Measurements from ENCODE around the gene C10orf90.
"Not testable (repeated sequence)": the region's sequence is repeated elsewhere in the genome, so short reads cannot be mapped to it uniquely, and the experiment has no call there.

C10orf90 gene

DNA sequence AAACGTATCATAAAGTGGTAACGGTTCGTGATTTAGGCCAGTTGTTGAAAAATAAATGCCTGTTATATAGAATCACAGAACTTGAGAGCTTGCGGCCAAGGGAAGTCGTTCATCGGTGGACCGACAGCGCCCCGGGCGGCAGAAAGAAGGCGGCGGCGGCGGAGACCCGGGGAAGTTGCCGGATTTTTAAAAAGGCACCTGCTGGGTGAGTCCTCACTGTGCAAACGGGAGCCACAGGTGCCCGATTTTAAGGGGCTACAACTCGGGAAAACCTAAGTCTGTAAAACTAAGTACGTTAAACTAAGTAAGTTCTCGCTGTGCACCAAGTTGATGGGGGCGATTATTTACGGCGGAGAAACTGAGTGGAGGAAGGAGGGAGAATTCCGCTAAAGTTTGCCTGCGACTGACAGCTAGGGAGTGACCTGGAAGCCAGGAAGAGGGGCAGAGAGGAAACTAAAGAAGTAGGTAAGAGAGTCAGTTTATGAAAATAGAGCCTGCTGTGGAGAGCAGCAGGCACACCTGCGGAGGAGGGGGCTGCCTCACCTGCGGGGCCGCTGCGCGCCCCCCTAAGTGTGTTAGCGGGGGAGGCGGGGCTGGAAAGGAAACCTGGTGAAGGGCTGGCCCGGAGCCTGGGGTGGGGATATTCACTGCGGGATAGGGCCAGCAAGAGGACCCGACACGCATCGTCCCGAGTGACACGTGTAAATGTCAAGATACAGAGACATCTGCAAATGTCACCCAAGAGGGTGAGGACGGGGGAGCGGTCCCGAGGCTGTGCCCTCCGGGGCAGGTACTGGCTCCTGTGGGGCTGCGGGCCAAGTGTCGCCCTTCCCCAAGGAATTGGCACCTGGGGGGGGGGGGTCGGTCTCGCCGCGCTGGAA lies 283.2 kb downstream of the C10orf90 start:
- no peak for DNase-seq

DNA sequence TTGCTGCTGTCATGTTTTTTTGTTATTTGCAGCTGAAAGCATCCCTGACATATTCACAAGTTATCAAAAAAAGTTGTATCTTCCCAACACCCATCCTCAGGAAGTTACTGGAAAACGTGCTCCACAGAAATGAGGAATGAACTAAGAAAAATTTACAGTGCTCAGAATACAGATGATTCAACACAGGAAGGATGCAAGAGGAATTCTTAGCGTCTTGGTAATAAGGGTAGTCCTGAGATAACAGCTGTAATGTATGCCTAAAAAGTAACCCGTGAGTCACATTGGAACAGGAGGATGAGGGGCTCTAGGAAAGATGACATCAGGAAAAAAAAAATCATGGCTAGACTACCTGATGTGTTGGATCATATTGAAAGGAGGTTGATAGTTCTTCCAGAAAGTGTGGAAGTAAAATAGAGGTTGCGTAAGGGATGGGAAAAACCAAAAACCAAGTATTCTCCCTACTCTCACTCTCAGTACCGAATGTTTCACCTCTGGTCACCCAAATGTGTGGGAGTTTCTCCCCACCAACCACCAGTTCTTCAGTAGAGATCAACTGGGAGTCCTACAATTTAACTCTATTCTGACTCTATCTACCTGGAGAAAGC lies 286.1 kb downstream of the C10orf90 start:
- DNase-seq = no peak

DNA sequence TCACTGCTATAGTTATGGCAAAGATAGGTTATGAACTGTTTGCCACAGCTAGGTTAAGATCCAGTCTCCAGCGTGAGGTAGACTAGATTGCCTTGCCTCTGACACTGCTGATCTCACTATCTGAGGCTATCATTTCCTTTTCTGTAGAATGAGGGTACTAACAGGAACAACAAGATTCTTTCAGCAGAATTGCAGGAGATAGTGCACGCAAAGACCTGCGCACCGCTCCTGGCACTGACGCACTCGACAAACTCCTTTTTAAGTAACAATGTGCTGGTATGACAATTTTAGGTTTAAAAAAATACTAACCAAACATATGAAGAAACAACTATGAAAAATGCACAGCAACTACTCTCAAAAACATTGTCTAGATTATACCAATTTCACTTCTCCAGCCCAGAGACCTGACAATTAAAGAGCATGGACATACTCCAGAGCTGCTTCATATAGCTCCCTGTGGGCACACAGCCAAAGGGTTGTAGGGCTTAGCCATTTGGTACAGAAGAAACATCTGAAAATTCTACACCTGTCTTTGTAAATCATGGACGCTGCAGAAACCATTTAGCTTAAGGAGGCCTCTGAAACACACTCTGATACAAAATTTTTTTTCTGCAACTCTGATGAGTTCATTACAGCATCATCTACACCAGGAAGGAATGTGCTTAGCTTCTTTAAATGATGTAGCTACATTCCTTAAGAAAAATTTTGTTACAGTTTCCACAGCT lies 290.0 kb downstream of the C10orf90 start:
- DNase-seq = no peak

DNA sequence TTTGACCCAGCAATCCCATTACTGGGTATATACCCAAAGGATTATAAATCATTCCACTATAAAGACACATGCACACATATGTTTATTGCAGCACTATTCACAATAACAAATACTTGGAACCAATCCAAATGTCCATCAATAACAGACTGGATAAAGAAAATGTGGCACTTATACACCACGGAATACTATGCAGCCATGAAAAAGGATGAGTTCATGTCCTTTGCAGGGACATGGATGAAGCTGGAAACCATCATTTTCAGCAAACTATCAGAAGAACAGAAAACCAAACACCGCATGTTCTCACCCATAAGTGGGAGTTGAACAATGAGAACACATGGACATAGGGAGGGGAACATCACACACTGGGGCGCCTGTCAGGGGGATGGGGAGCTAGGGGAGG lies 291.3 kb downstream of the C10orf90 start:
- not testable (repeated sequence) for DNase-seq

DNA sequence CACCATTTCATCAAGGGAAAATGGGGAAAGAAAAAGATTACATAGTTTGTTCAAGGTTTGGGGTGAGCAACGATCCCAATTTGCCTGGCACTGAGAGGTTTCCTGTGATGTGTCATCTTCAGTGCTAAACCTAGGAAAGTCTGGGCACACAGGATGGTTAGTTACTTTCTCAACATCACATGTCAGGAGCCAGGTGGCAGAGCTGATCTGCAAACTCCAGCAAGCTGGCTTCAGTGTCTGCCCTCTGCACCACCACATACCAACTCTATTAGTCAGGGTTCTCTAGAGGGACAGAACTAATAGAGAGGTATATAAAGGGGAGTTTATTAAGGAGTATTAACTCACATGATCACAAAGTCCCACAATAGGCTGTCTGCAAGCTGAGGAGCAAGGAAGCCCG lies 293.5 kb downstream of the C10orf90 start:
- no peak for DNase-seq

DNA sequence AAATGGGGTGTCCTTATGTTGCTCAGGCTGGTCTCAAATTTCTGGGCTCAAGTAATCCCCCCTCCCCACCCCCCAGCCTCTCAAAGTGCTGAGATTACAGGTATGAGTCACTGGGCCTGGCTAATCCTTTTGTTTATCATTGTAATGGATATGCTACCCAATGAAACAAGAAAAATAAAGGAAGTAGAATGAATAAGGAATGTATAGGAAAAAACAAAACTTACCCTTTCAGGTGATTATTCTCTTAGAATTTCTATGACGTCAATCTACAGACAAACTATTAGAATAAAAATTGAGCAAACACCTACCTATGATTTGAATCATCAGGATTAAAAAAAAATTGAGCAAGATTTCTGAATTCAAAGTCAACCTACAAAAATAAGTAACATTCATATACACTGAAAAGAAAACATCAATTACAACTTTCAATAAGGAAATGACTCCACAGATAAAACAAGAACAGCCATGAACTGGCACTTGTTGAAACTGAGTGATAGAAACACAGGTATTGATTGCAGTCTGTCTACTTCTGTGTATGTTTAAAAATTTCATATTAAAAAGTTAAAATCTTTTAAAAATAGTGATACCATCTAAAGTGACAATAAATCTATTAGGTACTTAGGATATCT lies 294.5 kb downstream of the C10orf90 start:
- DNase-seq = no peak

DNA sequence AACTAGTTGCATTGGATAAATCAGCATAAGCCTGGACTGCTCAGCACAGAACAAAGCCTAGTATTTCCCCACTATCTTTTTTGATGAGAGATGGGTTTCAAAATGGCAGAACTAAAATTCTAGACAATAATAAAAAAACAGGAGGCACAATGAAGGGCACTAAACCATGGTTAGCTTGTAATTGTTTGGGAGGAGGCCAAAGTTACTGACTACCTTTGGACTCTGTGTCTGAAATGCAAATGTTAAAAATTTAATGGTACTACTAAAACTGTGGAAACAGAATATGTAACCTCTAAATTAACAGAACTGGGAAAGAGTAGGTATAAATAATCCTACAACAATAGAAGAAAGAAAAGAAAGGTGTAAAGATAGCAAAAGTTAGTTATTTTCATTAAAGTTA lies 295.2 kb downstream of the C10orf90 start:
- DNase-seq = no peak
